ENCODE measurements around the gene TMEM145.

GRCh38 chr19:42288881-42289555 is 24.1 kb upstream of the TMEM145 start:
- TF ChIP-seq, protein P1, sequence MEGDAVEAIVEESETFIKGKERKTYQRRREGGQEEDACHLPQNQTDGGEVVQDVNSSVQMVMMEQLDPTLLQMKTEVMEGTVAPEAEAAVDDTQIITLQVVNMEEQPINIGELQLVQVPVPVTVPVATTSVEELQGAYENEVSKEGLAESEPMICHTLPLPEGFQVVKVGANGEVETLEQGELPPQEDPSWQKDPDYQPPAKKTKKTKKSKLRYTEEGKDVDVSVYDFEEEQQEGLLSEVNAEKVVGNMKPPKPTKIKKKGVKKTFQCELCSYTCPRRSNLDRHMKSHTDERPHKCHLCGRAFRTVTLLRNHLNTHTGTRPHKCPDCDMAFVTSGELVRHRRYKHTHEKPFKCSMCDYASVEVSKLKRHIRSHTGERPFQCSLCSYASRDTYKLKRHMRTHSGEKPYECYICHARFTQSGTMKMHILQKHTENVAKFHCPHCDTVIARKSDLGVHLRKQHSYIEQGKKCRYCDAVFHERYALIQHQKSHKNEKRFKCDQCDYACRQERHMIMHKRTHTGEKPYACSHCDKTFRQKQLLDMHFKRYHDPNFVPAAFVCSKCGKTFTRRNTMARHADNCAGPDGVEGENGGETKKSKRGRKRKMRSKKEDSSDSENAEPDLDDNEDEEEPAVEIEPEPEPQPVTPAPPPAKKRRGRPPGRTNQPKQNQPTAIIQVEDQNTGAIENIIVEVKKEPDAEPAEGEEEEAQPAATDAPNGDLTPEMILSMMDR (IDR thresholded peaks at IDR 0.05; ENCODE audit: low read length): no peak
- no peak for TF ChIP-seq EZH2phosphoT487 (IDR thresholded peaks at IDR 0.05; ENCODE audit: low read length)

Data from MM.1S (cell line).